Chondrocyte (in vitro differentiated cells): ENCODE measurements around the gene ARHGAP32. TPM values are rescaled to one million over a fixed set of nuclear protein-coding genes. Genes with fewer than 3 reads are reported as not detected.

Source experiments
- DNase-seq: peaks from one replicate; pipeline ENCODE4 v3.0.0; 2021; ENCODE audit warnings: mixed read lengths, low spot score
- H3K27ac Mint-ChIP-seq: one replicate; pipeline ENCODE4 v1.8.0; 2021; ENCODE audit warnings: mild to moderate bottlenecking, moderate library complexity, mixed read lengths; ENCODE audit not compliant: unreplicated experiment
- H3K27me3 Mint-ChIP-seq: 2 replicates; pipeline ENCODE4 v1.8.0; 2021; ENCODE audit warnings: low read depth, mixed read lengths
- H3K36me3 Mint-ChIP-seq: 2 replicates; pipeline ENCODE4 v1.8.0; 2021; ENCODE audit warnings: low read depth, mixed read lengths
- H3K4me1 Mint-ChIP-seq: 2 replicates; pipeline ENCODE4 v1.8.0; 2021; ENCODE audit warnings: low read depth, mild to moderate bottlenecking, mixed read lengths
- H3K4me3 Mint-ChIP-seq: one replicate; pipeline ENCODE4 v1.8.0; 2021; ENCODE audit warnings: mild to moderate bottlenecking, moderate library complexity, mixed read lengths; ENCODE audit not compliant: unreplicated experiment
- H3K9me3 Mint-ChIP-seq: 2 replicates; pipeline ENCODE4 v1.8.0; 2021; ENCODE audit warnings: low read depth, mixed read lengths
- total RNA-seq: library from RNA; stranded (reverse); gene quantifications from 3 replicates; pipeline ENCODE4 v1.2.1, GENCODE V29; 2021
- TF ChIP-seq, protein P1 (sequence below): fragments of 200-600 bp; sonication (generic); IDR thresholded peaks from 2 replicates; pipeline ENCODE4 v1.5.0; 2021; ENCODE audit warnings: antibody characterized with exemption, mild to moderate bottlenecking, moderate library complexity

The ARHGAP32 gene
- total RNA-seq, 1 donor from 2014 or later: 15.8 TPM

- Mint-ChIP-seq H3K4me3 (no peak overlapping the region), H3K4me1 (peaks cover 32% of the 10 kb centered on the region), H3K27me3 (no peaks in the 10 kb centered on the region), H3K36me3 (peaks cover 6% of the 10 kb centered on the region), H3K27ac (peak overlapping the region; percentile 60), H3K9me3 (no peaks in the 10 kb centered on the region)
- DNase-seq: no peak
- TF ChIP-seq, protein P1, sequence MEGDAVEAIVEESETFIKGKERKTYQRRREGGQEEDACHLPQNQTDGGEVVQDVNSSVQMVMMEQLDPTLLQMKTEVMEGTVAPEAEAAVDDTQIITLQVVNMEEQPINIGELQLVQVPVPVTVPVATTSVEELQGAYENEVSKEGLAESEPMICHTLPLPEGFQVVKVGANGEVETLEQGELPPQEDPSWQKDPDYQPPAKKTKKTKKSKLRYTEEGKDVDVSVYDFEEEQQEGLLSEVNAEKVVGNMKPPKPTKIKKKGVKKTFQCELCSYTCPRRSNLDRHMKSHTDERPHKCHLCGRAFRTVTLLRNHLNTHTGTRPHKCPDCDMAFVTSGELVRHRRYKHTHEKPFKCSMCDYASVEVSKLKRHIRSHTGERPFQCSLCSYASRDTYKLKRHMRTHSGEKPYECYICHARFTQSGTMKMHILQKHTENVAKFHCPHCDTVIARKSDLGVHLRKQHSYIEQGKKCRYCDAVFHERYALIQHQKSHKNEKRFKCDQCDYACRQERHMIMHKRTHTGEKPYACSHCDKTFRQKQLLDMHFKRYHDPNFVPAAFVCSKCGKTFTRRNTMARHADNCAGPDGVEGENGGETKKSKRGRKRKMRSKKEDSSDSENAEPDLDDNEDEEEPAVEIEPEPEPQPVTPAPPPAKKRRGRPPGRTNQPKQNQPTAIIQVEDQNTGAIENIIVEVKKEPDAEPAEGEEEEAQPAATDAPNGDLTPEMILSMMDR: no peak
Measured at GRCh38 chr11:129023968-129024676, 168.0 kb downstream of the ARHGAP32 start.

DNA sequence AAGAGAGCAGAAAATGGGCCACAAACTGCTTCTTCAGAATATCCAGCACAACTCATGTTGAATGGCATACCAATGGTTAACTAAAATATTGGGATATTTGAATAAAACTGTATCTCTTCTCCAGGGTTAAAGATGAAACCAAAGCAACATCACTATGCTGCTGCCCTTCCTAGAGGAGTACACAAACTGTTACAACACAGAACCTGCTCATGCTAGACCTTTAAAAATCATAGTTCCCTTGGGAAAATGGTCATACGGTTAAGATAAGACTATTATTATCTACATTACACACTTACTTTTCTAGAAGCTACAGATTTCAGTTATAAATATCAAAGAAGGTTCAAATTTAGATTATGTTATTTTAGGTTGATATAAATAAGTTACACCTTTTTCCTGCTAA lies 170.8 kb downstream of the ARHGAP32 start:
- no peaks in the 10 kb centered on the region for H3K9me3 Mint-ChIP-seq
- no peaks in the 10 kb centered on the region for H3K27me3 Mint-ChIP-seq
- TF ChIP-seq, protein P1: no peak
- no peaks in the 10 kb centered on the region for H3K36me3 Mint-ChIP-seq
- DNase-seq: no peak
- peaks cover 40% of the 10 kb centered on the region for H3K4me1 Mint-ChIP-seq
- H3K27ac Mint-ChIP-seq: no peak overlapping the region
- H3K4me3 Mint-ChIP-seq: no peak overlapping the region

- Mint-ChIP-seq H3K27ac (peak overlapping the region; percentile 20), H3K27me3 (no peaks in the 10 kb centered on the region)
- TF ChIP-seq, protein P1: no peak
Measured at GRCh38 chr11:129018991-129019390, 173.1 kb downstream of the ARHGAP32 start.

DNA sequence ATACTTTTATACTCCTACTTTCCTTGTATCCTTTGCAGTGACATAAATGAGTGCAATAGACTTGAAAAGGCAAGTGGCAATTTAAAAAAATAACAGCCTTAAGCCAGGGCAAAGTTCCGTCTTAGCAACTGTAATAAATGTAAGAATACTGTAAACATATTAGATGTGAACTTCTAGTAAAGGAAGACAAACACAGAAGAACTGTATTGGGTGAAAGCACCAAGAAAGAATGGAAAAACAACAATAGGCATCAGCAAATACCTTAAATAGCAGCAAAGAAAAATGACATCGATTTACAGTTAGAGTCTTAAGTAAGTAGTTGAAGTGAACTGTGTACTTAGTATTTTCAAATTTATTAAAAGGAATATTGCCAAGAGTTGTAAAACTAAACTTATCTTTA lies 174.0 kb downstream of the ARHGAP32 start:
- H3K27me3 Mint-ChIP-seq: no peaks in the 10 kb centered on the region
- no peak overlapping the region for H3K27ac Mint-ChIP-seq
- H3K9me3 Mint-ChIP-seq: no peaks in the 10 kb centered on the region
- no peak overlapping the region for H3K4me3 Mint-ChIP-seq
- TF ChIP-seq, protein P1: no peak
- H3K36me3 Mint-ChIP-seq: no peaks in the 10 kb centered on the region
- no peak for DNase-seq
- peaks cover 28% of the 10 kb centered on the region for H3K4me1 Mint-ChIP-seq

More at GRCh38 chr11:129018991-129019390, 173.1 kb downstream of the ARHGAP32 start:
- H3K4me3 Mint-ChIP-seq: peak overlapping the region; percentile 13
- H3K4me1 Mint-ChIP-seq: peaks cover 32% of the 10 kb centered on the region
- no peak for DNase-seq
- H3K36me3 Mint-ChIP-seq: no peaks in the 10 kb centered on the region
- no peaks in the 10 kb centered on the region for H3K9me3 Mint-ChIP-seq

DNA sequence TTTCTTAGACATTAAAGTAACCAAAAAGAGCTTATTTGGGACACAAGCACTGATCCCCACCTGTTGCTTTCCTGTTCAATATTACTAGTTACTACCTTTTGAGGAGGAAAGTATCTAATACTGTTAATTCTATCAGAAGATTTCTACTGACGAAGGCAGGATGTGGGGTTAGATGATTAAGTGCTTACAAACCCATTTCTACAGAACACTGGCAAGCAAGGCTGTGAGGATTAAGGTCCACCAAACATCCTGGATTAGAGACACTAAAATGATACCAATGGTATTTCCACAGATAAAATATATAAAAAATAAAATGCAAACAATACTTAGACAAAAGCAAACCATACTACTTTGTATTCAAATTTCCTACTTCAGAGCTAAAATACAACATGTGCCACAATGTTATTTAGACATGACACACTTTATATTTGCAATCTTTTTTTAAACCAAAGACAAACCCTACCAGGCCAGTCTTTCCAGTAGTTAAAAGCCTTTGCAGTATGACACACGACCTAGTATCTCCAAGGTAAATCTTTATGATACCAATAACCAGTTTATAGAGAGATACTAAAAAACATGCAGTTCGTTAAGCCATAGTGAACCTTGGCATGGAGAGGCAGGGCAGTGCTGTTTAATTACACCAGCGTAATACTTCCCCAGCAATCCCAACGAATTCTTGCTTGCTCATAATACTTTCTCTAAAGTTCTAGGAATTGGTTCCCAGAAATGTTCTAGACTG lies 178.2 kb downstream of the ARHGAP32 start:
- no peaks in the 10 kb centered on the region for H3K27me3 Mint-ChIP-seq
- H3K4me1 Mint-ChIP-seq: peaks cover 5% of the 10 kb centered on the region
- TF ChIP-seq, protein P1: no peak
- H3K9me3 Mint-ChIP-seq: no peaks in the 10 kb centered on the region
- H3K36me3 Mint-ChIP-seq: no peaks in the 10 kb centered on the region
- DNase-seq: no peak
- H3K27ac Mint-ChIP-seq: no peak overlapping the region
- no peak overlapping the region for H3K4me3 Mint-ChIP-seq
